Ascending aorta (tissue), 2 donors: ENCODE measurements around the gene KNDC1. TPM values are rescaled to one million over a fixed set of nuclear protein-coding genes. Genes with fewer than 3 reads are reported as not detected.
A peak's percentile ranks its signal among the peaks of the same experiment; 100 is the strongest.

Experiments
- DNase-seq, 2 donors: peaks; one replicate each; pipeline ENCODE4 v3.0.0-alpha.2; 2019; ENCODE audit warnings: low spot score in 2 of 2
- H3K27ac ChIP-seq, 2 donors: fragments of 200-600 bp; sonication (generic); one replicate each; pipeline ENCODE4 v1.5.1; 2016 to 2017; ENCODE audit warnings: mild to moderate bottlenecking in 1 of 2
- H3K27me3 ChIP-seq: fragments of 200-600 bp; sonication (generic); one replicate; pipeline ENCODE4 v1.5.1; 2017
- H3K36me3 ChIP-seq, 2 donors: fragments of 200-600 bp; sonication (generic); one replicate each; pipeline ENCODE4 v1.5.1; 2016
- H3K4me1 ChIP-seq, 2 donors: fragments of 200-600 bp; sonication (generic); one replicate each; pipeline ENCODE4 v1.5.1; 2016 to 2017; ENCODE audit warnings: mild to moderate bottlenecking in 1 of 2
- H3K4me3 ChIP-seq, 2 donors: fragments of 200-600 bp; sonication (generic); one replicate each; pipeline ENCODE4 v1.5.1; 2016 to 2017; ENCODE audit warnings: mild to moderate bottlenecking in 1 of 2
- H3K9me3 ChIP-seq, 2 donors: fragments of 200-600 bp; sonication (generic); one replicate each; pipeline ENCODE4 v1.5.1; 2016
- CTCF ChIP-seq, 3 experiments: fragments of 200-600 bp in 2 of 3; fragments of 450-650 bp in 1 of 3; sonication (generic) in 2 of 3; IDR thresholded peaks; one replicate each; pipeline ENCODE4 v1.5.1; 2016 to 2019; ENCODE audit warnings: antibody characterized with exemption in 3 of 3, mild to moderate bottlenecking in 1 of 3, moderate library complexity in 1 of 3
- intact Hi-C: fragments of 100-400 bp; cut with DNase I; formaldehyde crosslinking; loops from one replicate; pipeline ENCODE4 v1.15.1; 2023
- total RNA-seq: library from RNA; depleted of rRNA; stranded (reverse); fragments of >200 nt; gene quantifications from one replicate; pipeline ENCODE4 v1.1.0, GENCODE V29; 2016

KNDC1 gene
- total RNA-seq, 1 donor from 2014 or later: 0.21 TPM

DNA sequence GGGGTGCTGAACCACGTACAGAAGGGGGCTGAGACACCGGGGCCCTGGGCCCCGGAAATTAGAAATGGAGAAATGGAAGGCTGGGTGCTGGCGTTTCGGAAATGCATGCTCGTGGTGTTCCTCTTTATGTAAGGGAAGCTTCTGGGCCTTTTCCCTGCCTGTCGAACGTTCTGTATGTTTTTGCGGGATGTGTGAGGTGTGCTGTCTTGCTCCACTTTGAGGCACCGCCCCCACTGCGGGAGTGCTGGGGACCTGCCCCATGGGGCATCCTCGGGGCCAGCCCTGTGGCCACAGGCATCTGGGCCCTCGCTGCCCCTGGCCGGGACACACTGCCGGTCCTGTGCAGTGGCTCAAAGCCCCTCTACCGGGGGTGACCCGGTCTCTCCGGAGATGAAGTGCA, 75.9 kb downstream of the KNDC1 start:
- no peaks in the 10 kb centered on the region for H3K9me3 ChIP-seq
- H3K4me3 ChIP-seq: peak overlapping the region; percentile 1 to 56
- H3K27me3 ChIP-seq: peaks cover 19% of the 10 kb centered on the region
- no peak for DNase-seq
- peaks cover 0 to 3% of the 10 kb centered on the region in 2 donors for H3K4me1 ChIP-seq
- no peaks in the 10 kb centered on the region for H3K36me3 ChIP-seq
- TF ChIP-seq CTCF (IDR thresholded peaks at IDR 0.05): no peak
- H3K27ac ChIP-seq: peak overlapping the region in 1 of 2 donors; percentile 27
- intact Hi-C loops: no loop called here

- H3K9me3 ChIP-seq: no peaks in the 10 kb centered on the region
- H3K27me3 ChIP-seq: peaks cover 19% of the 10 kb centered on the region
- peak overlapping the region; percentile 1 to 56 for H3K4me3 ChIP-seq
- H3K4me1 ChIP-seq: peaks cover 0 to 3% of the 10 kb centered on the region in 2 donors
- no peak for TF ChIP-seq CTCF (IDR thresholded peaks at IDR 0.05)
- intact Hi-C loops: no loop called here
- no peaks in the 10 kb centered on the region for H3K36me3 ChIP-seq
- peak overlapping the region in 1 of 2 donors; percentile 27 for H3K27ac ChIP-seq
- no peak for DNase-seq
Observed at GRCh38 chr10:133236401-133237240, 76.6 kb downstream of the KNDC1 start.

DNA sequence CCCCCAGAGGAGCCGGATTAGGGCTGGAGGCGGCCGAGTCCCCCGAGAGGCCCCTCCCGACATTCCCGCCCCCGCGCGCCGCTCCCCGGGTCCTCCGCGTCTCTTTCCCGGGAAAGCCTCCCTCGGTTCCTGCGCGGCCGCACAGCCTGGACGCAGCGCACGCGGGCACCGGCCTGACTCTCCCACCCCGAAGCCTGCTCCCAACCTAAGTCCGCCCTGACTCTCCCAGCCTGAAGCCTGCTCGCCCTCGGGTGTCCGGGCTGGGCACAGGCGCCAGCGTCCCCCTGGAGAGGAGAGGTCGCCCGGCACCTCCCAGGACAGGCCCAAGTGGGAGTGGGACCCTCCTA, 77.2 kb downstream of the KNDC1 start:
- H3K4me1 ChIP-seq: peaks cover 0 to 3% of the 10 kb centered on the region in 2 donors
- H3K4me3 ChIP-seq: peak overlapping the region; percentile 1 to 56
- no peak overlapping the region for H3K27ac ChIP-seq
- no peak for DNase-seq
- peaks cover 19% of the 10 kb centered on the region for H3K27me3 ChIP-seq
- H3K36me3 ChIP-seq: no peaks in the 10 kb centered on the region
- intact Hi-C loops: no loop called here
- no peaks in the 10 kb centered on the region for H3K9me3 ChIP-seq
- TF ChIP-seq CTCF (IDR thresholded peaks at IDR 0.05): no peak

DNA sequence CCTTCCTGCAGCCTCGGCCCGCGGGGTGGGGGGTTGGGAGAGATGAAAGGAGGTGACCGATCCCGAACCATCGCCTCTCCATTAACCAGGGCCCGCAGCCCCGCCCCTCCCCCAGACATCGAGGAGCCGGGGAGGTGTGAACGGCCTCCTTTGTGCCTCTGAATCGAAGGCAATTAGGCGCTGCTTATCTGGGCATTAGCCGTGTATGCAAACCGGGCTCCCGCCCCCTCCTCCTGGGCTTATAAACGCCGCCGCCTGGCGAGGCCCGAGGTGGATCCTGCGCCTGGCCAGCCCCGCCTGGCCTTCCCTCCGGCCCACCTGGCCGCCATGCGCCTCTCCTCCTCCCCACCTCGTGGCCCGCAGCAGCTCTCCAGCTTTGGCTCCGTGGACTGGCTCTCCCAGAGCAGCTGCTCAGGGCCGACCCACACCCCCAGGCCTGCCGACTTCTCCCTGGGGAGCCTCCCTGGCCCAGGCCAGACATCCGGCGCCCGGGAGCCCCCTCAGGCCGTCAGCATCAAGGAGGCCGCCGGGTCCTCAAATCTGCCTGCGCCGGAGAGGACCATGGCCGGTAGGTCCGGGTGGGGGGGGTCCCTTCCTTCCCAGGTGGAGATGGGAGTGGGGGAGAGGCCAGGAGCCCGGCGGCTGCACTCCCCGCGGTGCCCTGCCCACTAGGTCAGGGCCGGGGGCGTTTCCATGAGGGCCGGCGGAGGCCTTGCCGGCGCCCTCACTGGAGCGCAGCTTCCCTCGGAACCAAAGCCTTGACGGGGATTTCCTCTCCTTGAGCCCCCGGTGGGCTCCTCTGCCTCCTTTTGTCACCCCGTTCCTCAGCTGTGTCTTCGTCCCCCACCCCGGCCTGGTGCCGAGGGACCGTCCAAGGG, 77.8 kb downstream of the KNDC1 start, which contains the start of gene VENTX:
VENTX (plus strand) TSS at position 268 of the 878 bp plus-strand sequence; CDS start at position 328, 60 bp downstream.
- H3K4me3 ChIP-seq: peak within 1 kb of the TSS; percentile 1 to 56
- no peak for TF ChIP-seq CTCF (IDR thresholded peaks at IDR 0.05)
- no peak for DNase-seq
- H3K27ac ChIP-seq: no peak within 1 kb of the TSS
- H3K27me3 ChIP-seq: peaks cover 19% of the 10 kb centered on the region
- H3K36me3 ChIP-seq: no peaks in the 10 kb centered on the region
- intact Hi-C loops: no loop called here
- no peaks in the 10 kb centered on the region for H3K9me3 ChIP-seq
- H3K4me1 ChIP-seq: peaks cover 0 to 3% of the 10 kb centered on the region in 2 donors

DNA sequence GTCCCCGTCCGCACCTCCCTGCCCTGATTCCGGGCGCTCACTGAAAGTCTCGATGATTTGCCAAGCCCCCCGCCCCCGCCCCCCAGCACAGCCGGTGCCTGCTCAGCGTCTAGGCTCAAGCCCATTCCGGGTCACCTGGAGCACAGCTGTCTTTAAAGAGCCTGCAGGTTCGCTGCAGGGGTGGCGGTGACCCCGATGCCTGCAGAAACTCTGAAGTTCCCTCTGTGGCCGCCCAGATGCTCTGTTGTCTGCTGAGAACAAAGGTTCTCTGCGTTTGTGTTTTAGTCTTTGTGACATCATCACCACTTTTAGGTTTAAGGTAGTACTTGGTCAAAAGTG, 78.4 kb downstream of the KNDC1 start:
- peaks cover 0 to 3% of the 10 kb centered on the region in 2 donors for H3K4me1 ChIP-seq
- H3K36me3 ChIP-seq: no peaks in the 10 kb centered on the region
- H3K27ac ChIP-seq: no peak overlapping the region
- H3K4me3 ChIP-seq: no peak overlapping the region
- no peak for DNase-seq
- intact Hi-C loops: no loop called here
- H3K9me3 ChIP-seq: no peaks in the 10 kb centered on the region
- H3K27me3 ChIP-seq: peaks cover 19% of the 10 kb centered on the region
- TF ChIP-seq CTCF (IDR thresholded peaks at IDR 0.05): no peak
